Activated CD4-positive, alpha-beta T cell treated with anti-CD3 and anti-CD28 coated beads, Interleukin-2, amount 50 U/mL, for 24 hours (primary cell): ENCODE data around the gene TPBGL.
A peak's percentile ranks its signal among the peaks of the same experiment; 100 is the strongest.

ENCODE experiments used
- DNase-seq, 2 donors: peaks; one replicate each; pipeline ENCODE4 v3.0.0-alpha.2; 2020; ENCODE audit warnings: low read depth in 1 of 2, low spot score in 1 of 2

The TPBGL gene

GRCh38 chr11:75240311-75241035 is at the start of gene TPBGL:
Gene TPBGL (plus strand): TSS chr11:75240774. CDS start chr11:75241050, 276 bp downstream.
- no peak for DNase-seq

- no peak for DNase-seq
These were observed 49.2 kb upstream of the TPBGL start for GRCh38 chr11:75191330-75191717.

GRCh38 chr11:75193271-75193670 is 47.3 kb upstream of the TPBGL start:
- DNase-seq: no peak

GRCh38 chr11:75193711-75194110 is 46.9 kb upstream of the TPBGL start:
- no peak for DNase-seq

- no peak for DNase-seq
These were observed 46.4 kb upstream of the TPBGL start for GRCh38 chr11:75194147-75194546.

GRCh38 chr11:75195167-75195962 is 45.2 kb upstream of the TPBGL start:
- DNase-seq: no peak

- no peak for DNase-seq
These were observed 44.1 kb upstream of the TPBGL start for GRCh38 chr11:75196426-75196825.

GRCh38 chr11:75197512-75198277 is 42.9 kb upstream of the TPBGL start:
- no peak for DNase-seq

GRCh38 chr11:75198278-75198973 is 42.1 kb upstream of the TPBGL start:
- no peak for DNase-seq

GRCh38 chr11:75199412-75199955 is 41.1 kb upstream of the TPBGL start:
- DNase-seq: no peak

- DNase-seq: no peak
These were observed 40.5 kb upstream of the TPBGL start for GRCh38 chr11:75200051-75200450.

GRCh38 chr11:75200531-75200930 is 40.0 kb upstream of the TPBGL start:
- no peak for DNase-seq

GRCh38 chr11:75201771-75202170 is 38.8 kb upstream of the TPBGL start:
- no peak for DNase-seq

GRCh38 chr11:75202195-75202594 is 38.4 kb upstream of the TPBGL start:
- DNase-seq: no peak

GRCh38 chr11:75203138-75203537 is 37.4 kb upstream of the TPBGL start:
- DNase-seq: no peak

GRCh38 chr11:75203641-75204011 is 36.9 kb upstream of the TPBGL start:
- no peak for DNase-seq

GRCh38 chr11:75204012-75204674 is 36.4 kb upstream of the TPBGL start:
- DNase-seq: no peak

GRCh38 chr11:75204685-75205563 is 35.6 kb upstream of the TPBGL start:
- DNase-seq: peak; percentile 71 to 72

- DNase-seq: no peak
These were observed 35.0 kb upstream of the TPBGL start for GRCh38 chr11:75205564-75206020.
